ENCODE results near the gene CTSW.

GRCh38 chr11:65870706-65871681, 8.6 kb upstream of the CTSW start:
- TF ChIP-seq EZH2 (IDR thresholded peaks at IDR 0.05; ENCODE audit: low read length) = no peak
- TF ChIP-seq, protein P1, sequence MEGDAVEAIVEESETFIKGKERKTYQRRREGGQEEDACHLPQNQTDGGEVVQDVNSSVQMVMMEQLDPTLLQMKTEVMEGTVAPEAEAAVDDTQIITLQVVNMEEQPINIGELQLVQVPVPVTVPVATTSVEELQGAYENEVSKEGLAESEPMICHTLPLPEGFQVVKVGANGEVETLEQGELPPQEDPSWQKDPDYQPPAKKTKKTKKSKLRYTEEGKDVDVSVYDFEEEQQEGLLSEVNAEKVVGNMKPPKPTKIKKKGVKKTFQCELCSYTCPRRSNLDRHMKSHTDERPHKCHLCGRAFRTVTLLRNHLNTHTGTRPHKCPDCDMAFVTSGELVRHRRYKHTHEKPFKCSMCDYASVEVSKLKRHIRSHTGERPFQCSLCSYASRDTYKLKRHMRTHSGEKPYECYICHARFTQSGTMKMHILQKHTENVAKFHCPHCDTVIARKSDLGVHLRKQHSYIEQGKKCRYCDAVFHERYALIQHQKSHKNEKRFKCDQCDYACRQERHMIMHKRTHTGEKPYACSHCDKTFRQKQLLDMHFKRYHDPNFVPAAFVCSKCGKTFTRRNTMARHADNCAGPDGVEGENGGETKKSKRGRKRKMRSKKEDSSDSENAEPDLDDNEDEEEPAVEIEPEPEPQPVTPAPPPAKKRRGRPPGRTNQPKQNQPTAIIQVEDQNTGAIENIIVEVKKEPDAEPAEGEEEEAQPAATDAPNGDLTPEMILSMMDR (optimal IDR thresholded peaks at IDR 0.05 in 1 of 3, IDR thresholded peaks at IDR 0.05 in 1 of 3, conservative IDR thresholded peaks at IDR 0.05 in 1 of 3; ENCODE audit: extremely low read depth in 1 of 3, insufficient read depth in 2 of 3, low read length in 3 of 3) = no peak
